Endothelial cell of umbilical vein (primary cell): ENCODE data around the gene ZDHHC11B. TPM values are rescaled to one million over a fixed set of nuclear protein-coding genes. Genes with fewer than 3 reads are reported as not detected.
"Not testable (repeated sequence)": the region's sequence is repeated elsewhere in the genome, so short reads cannot be mapped to it uniquely, and the experiment has no call there.

Source experiments
- BruUV-seq: library from RNA; stranded (reverse); fragments of 400-500 nt; replicated peaks from 2 replicates; lab custom pipeline; 2021; lab: Mats Ljungman, UMichigan
- CTCF ChIA-PET: fragments of 300-600, 350-600 bp; sonication (Branson Sonifier 250); formaldehyde crosslinking; loops from one replicate; lab custom pipeline; 2021; ENCODE audit warnings: antibody characterized with exemption, inconsistent platforms; lab: Charles Lee
- POLR2A ChIA-PET: fragments of 300-600, 350-600 bp; sonication (Branson Sonifier 250); formaldehyde crosslinking; loops from one replicate; lab custom pipeline; 2021; ENCODE audit warnings: antibody characterized with exemption, inconsistent platforms; lab: Charles Lee
- DNase-seq: peaks from one replicate; pipeline ENCODE4 v3.0.0-alpha.2; 2011; ENCODE audit warnings: low read depth, low spot score
- FAIRE-seq: peaks from 2 replicates; lab custom pipeline; 2011; peaks lifted over from hg19 to GRCh38; lab: Jason Lieb, UNC
- H2AFZ ChIP-seq: 2 replicates; pipeline ENCODE4 v1.6.0; 2012; ENCODE audit warnings: low read depth, low read length, control low read depth, inconsistent platforms
- H3K27ac ChIP-seq: 2 replicates; pipeline ENCODE4 v1.5.1; 2011; ENCODE audit warnings: low read depth, mild to moderate bottlenecking, control low read depth, low read length, moderate library complexity; ENCODE audit not compliant: insufficient read depth
- H3K27me3 ChIP-seq, 2 experiments: 2 replicates each; pipeline versions ENCODE4 v1.6.0 to v1.6.1; 2011; ENCODE audit warnings: low read length in 2 of 2, mixed read lengths in 1 of 2; ENCODE audit not compliant: control insufficient read depth in 2 of 2, insufficient read depth in 2 of 2
- H3K36me3 ChIP-seq, 2 experiments: 2 replicates in 1 of 2; 3 replicates in 1 of 2; pipeline ENCODE4 v1.5.1; 2011; ENCODE audit warnings: low read length in 2 of 2, mild to moderate bottlenecking in 1 of 2, moderate library complexity in 1 of 2; ENCODE audit not compliant: control insufficient read depth in 2 of 2, insufficient read depth in 2 of 2; ENCODE audit errors: extremely low read depth in 1 of 2
- H3K4me1 ChIP-seq: 3 replicates; pipeline ENCODE4 v1.5.1; 2011; ENCODE audit warnings: mild to moderate bottlenecking, low read length; ENCODE audit not compliant: control insufficient read depth, insufficient read depth; ENCODE audit errors: extremely low read depth
- H3K4me2 ChIP-seq: 2 replicates; pipeline ENCODE4 v1.6.1; 2011; ENCODE audit warnings: low read length, control low read depth, mixed read lengths; ENCODE audit not compliant: insufficient read depth
- H3K4me3 ChIP-seq, 3 experiments: fragments of 200-600 bp in 1 of 3; sonication (generic), shearing (Covaris generic) in 1 of 3; replicated peaks in 1 of 3; 2 replicates each; pipeline ENCODE4 v1.5.1; 2011 to 2016; ENCODE audit warnings: control low read depth in 3 of 3, low read length in 3 of 3, mild to moderate bottlenecking in 2 of 3, inconsistent platforms in 1 of 3, low read depth in 1 of 3, moderate library complexity in 1 of 3; ENCODE audit not compliant: insufficient read depth in 1 of 3
- H3K79me2 ChIP-seq: 2 replicates; pipeline ENCODE4 v1.6.0; 2012; ENCODE audit warnings: low read length, inconsistent platforms; ENCODE audit not compliant: control insufficient read depth, insufficient read depth
- H3K9ac ChIP-seq: replicated peaks from 2 replicates; pipeline ENCODE3; 2011; ENCODE audit warnings: low read length, control low read depth; ENCODE audit not compliant: insufficient read depth; ENCODE audit errors: extremely low read depth
- H3K9me1 ChIP-seq: replicated peaks from 3 replicates; pipeline ENCODE4 v1.6.0; 2011; ENCODE audit warnings: mild to moderate bottlenecking, low read length; ENCODE audit not compliant: control insufficient read depth, insufficient read depth; ENCODE audit errors: extremely low read depth
- H3K9me3 ChIP-seq: replicated peaks from 2 replicates; pipeline ENCODE4 v1.5.1; 2012; ENCODE audit warnings: low read length, inconsistent platforms; ENCODE audit not compliant: control insufficient read depth, insufficient read depth
- H4K20me1 ChIP-seq: replicated peaks from 2 replicates; pipeline ENCODE3; 2011; ENCODE audit warnings: mild to moderate bottlenecking, low read length; ENCODE audit not compliant: control insufficient read depth, insufficient read depth; ENCODE audit errors: extremely low read depth
- dilution Hi-C: fragments of 300-500 bp; cut with MboI; formaldehyde crosslinking; loops from one replicate; pipeline ENCODE4 v1.15.0; 2019; ENCODE audit warnings: low sequenced_read_pairs; ENCODE audit not compliant: extremely low pct_ligation_motif_present
- intact Hi-C: fragments of 100-400 bp; cut with micrococcal nuclease; formaldehyde crosslinking; loops from one replicate; pipeline ENCODE4 v1.10.0; 2022
- polyA plus RNA-seq, 4 experiments: library from polyadenylated mRNA; depleted of rRNA in 3 of 4; stranded (reverse) in 3 of 4; unstranded in 1 of 4; fragments of >200 nt; gene quantifications; 2 replicates each; pipeline versions ENCODE4 v1.2.1 to v1.2.3, GENCODE V29; 2011 to 2012; ENCODE audit warnings: missing spikeins in 1 of 4
- total RNA-seq: library from RNA; stranded (reverse); gene quantifications from 2 replicates; pipeline ENCODE4 v1.2.3, GENCODE V29; 2021

Gene ZDHHC11B
- total and polyA plus RNA-seq, 2 donors (not counting 3 experiments of a cell fraction or from before 2014, with no cell fraction given), result not detected

DNA sequence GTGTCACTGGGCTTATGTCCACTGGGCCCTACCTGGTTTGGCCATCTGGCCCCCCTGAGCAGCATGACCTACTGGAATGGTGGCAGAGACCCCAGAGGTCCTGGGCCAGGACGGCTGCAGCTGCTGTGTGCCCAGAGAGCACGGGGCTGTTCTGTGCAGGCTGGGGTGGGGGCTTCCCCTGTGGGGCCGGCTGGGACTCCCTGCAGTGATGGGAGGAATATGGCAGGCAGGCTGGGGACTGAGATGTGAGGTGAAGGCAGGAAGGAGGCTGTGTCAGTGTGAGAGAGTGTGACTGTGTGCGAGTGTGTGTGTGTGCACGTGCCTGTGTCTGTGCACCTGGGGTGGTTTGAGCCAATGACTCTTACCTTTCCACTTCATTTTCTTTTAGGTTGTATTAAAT lies 29.0 kb upstream of the ZDHHC11B start:
- H3K4me2 ChIP-seq, H3K9ac ChIP-seq, H3K9me1 ChIP-seq, H4K20me1 ChIP-seq, H3K27ac ChIP-seq, H3K4me3 ChIP-seq, H3K9me3 ChIP-seq, dilution Hi-C loops, FAIRE-seq, H2AFZ ChIP-seq, BruUV-seq, intact Hi-C loops, CTCF ChIA-PET, H3K27me3 ChIP-seq, H3K4me1 ChIP-seq, POLR2A ChIA-PET, H3K79me2 ChIP-seq, H3K36me3 ChIP-seq, DNase-seq: not testable (repeated sequence)

DNA sequence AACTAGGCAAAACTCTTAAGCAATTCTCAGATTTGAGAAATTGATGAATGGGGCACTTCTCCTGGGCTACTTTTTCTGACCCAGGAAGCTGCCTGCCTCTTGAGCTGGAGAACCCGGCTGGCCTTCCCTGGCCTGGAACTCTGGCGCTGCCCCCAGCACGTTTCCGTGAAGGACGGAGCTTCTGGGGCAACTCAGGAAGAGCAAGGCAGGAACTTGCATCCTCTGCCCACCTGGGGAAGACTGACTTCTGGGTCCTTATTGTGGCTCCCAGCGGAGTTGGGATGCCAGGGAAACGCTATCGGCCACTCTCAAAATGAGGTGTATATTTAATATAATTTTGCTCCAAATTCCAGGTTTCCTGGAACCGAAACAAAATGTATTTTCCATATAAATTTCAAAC lies 26.9 kb upstream of the ZDHHC11B start:
- H3K4me3 ChIP-seq, BruUV-seq, H3K27me3 ChIP-seq, DNase-seq, intact Hi-C loops, dilution Hi-C loops, H3K36me3 ChIP-seq, H3K79me2 ChIP-seq, H3K27ac ChIP-seq, POLR2A ChIA-PET, H3K9ac ChIP-seq, FAIRE-seq, H3K4me2 ChIP-seq, H3K9me3 ChIP-seq, H2AFZ ChIP-seq, CTCF ChIA-PET, H4K20me1 ChIP-seq, H3K9me1 ChIP-seq, H3K4me1 ChIP-seq: not testable (repeated sequence)

DNA sequence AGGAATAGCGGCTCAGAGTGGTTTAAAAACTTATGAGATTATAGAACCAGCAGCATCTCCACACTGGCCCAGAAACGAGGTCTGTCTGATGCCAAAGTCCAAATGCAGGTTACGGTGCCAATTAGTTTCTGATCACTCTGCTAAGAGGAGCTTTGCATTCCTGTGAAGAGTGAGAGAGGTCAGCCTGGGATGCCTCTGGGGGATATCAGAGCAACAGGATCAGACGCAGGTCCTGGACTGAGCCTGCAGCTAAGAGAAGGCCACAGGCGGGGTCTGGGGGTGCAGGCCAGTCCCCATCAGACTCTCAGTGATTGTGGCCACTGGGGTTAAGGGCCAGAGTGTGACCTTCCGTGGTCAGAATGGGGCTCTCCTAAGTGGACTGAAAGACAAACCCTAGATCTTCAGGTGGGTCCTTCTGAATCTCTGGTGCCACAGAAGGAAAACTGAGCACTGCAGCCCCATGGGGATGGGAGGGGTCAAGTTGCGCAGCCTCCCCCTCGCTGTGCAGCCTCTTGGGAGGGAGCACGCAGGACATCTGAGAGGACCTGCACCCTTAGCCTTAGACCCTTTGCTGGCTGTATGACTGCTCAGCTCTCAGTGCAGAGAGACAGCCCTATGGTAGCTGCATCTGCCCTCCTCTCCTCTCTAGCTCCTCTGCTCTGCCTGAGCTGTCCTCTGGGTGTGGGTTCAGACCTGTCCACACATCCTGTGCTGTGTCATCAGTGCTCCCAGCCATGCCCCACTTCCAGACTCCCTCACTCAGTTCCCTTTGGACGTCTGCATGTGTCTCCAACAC lies 23.4 kb upstream of the ZDHHC11B start:
- FAIRE-seq, H3K9ac ChIP-seq, H4K20me1 ChIP-seq, DNase-seq, POLR2A ChIA-PET, H3K27me3 ChIP-seq, BruUV-seq, dilution Hi-C loops, H3K79me2 ChIP-seq, intact Hi-C loops, H3K9me3 ChIP-seq, H3K4me3 ChIP-seq, H3K4me2 ChIP-seq, H3K27ac ChIP-seq, H3K9me1 ChIP-seq, CTCF ChIA-PET, H3K4me1 ChIP-seq, H2AFZ ChIP-seq, H3K36me3 ChIP-seq: not testable (repeated sequence)
